CD14-positive monocyte (primary cell): Measurements from ENCODE around the gene KRT32. TPM values are rescaled to one million over a fixed set of nuclear protein-coding genes. Genes with fewer than 3 reads are reported as not detected.

Experiments
- DNase-seq, 3 donors: peaks; one replicate each; pipeline ENCODE4 v3.0.0-alpha.2; 2011 to 2022
- H2AFZ ChIP-seq: 2 replicates; pipeline ENCODE4 v1.6.0; 2012; ENCODE audit warnings: mild to moderate bottlenecking, low read depth, low read length, inconsistent platforms; ENCODE audit not compliant: insufficient read depth, poor library complexity, severe bottlenecking
- H3K27ac ChIP-seq, 2 donors: 1 replicate in 1 of 2; 2 replicates in 1 of 2; pipeline ENCODE4 v1.5.1; 2012 to 2013; ENCODE audit warnings: low read length in 2 of 2, control low read depth in 1 of 2, inconsistent platforms in 1 of 2, low read depth in 1 of 2, mild to moderate bottlenecking in 1 of 2
- H3K27me3 ChIP-seq, 2 donors: one replicate each; pipeline versions ENCODE4 v1.6.0 to v1.6.1; 2011 to 2013; ENCODE audit warnings: low read length in 2 of 2; ENCODE audit not compliant: control insufficient read depth in 2 of 2, insufficient read depth in 2 of 2
- H3K36me3 ChIP-seq, 2 donors: replicated peaks in 1 of 2; 1 replicate in 1 of 2; 2 replicates in 1 of 2; pipeline versions ENCODE4 v1.5.1 to v1.6.1; 2012 to 2013; ENCODE audit warnings: low read length in 2 of 2, control low read depth in 1 of 2, inconsistent platforms in 1 of 2, mild to moderate bottlenecking in 1 of 2; ENCODE audit not compliant: insufficient read depth in 2 of 2, control insufficient read depth in 1 of 2
- H3K4me1 ChIP-seq, 2 donors: 1 replicate in 1 of 2; 2 replicates in 1 of 2; pipeline versions ENCODE4 v1.5.1 to v1.6.1; 2012 to 2013; ENCODE audit warnings: low read length in 2 of 2, control low read depth in 1 of 2, inconsistent platforms in 1 of 2, mild to moderate bottlenecking in 1 of 2, moderate library complexity in 1 of 2; ENCODE audit not compliant: insufficient read depth in 2 of 2, control insufficient read depth in 1 of 2
- H3K4me2 ChIP-seq: replicated peaks from 2 replicates; pipeline ENCODE3; 2012; ENCODE audit warnings: low read length, moderate library complexity, mild to moderate bottlenecking; ENCODE audit not compliant: poor library complexity, severe bottlenecking; ENCODE audit errors: extremely low read depth
- H3K4me3 ChIP-seq, 3 experiments: fragments of 200-600 bp in 1 of 3; sonication (generic) in 1 of 3; replicated peaks in 1 of 3; 1 replicate in 2 of 3; 2 replicates in 1 of 3; pipeline ENCODE4 v1.5.1; 2011 to 2013; ENCODE audit warnings: low read length in 3 of 3, mild to moderate bottlenecking in 3 of 3, control low read depth in 2 of 3, low read depth in 2 of 3, inconsistent platforms in 1 of 3, moderate library complexity in 1 of 3
- H3K79me2 ChIP-seq: 2 replicates; pipeline ENCODE4 v1.6.0; 2012; ENCODE audit warnings: mild to moderate bottlenecking, control low read depth, inconsistent platforms, low read length, moderate library complexity; ENCODE audit not compliant: insufficient read depth
- H3K9ac ChIP-seq: 2 replicates; pipeline ENCODE4 v1.6.0; 2017; ENCODE audit warnings: low read length, mild to moderate bottlenecking; ENCODE audit not compliant: insufficient read depth, poor library complexity, severe bottlenecking
- H3K9me3 ChIP-seq, 2 donors: replicated peaks in 1 of 2; 1 replicate in 1 of 2; 2 replicates in 1 of 2; pipeline versions ENCODE4 v1.5.1 to v1.6.1; 2012 to 2013; ENCODE audit warnings: low read length in 2 of 2, control low read depth in 1 of 2; ENCODE audit not compliant: control insufficient read depth in 1 of 2, insufficient read depth in 1 of 2
- H4K20me1 ChIP-seq: 2 replicates; pipeline ENCODE4 v1.6.0; 2012; ENCODE audit warnings: mild to moderate bottlenecking, low read length, control low read depth, moderate library complexity; ENCODE audit not compliant: insufficient read depth
- H3K27ac Mint-ChIP-seq, 7 donors: one replicate each; pipeline ENCODE4 v1.8.0; 2020; ENCODE audit warnings: mild to moderate bottlenecking in 7 of 7, mixed read lengths in 7 of 7, moderate library complexity in 6 of 7, inconsistent platforms in 2 of 7
- H3K27me3 Mint-ChIP-seq, 3 donors: one replicate each; pipeline ENCODE4 v1.8.0; 2021 to 2022; ENCODE audit warnings: low read depth in 3 of 3, mild to moderate bottlenecking in 3 of 3, mixed read lengths in 3 of 3, moderate library complexity in 3 of 3, inconsistent platforms in 1 of 3
- H3K36me3 Mint-ChIP-seq, 2 donors: one replicate each; pipeline ENCODE4 v1.8.0; 2020; ENCODE audit warnings: mixed read lengths in 2 of 2, inconsistent platforms in 1 of 2, mild to moderate bottlenecking in 1 of 2
- H3K4me1 Mint-ChIP-seq: one replicate; pipeline ENCODE4 v1.8.0; 2020; ENCODE audit warnings: mild to moderate bottlenecking, mixed read lengths
- H3K4me3 Mint-ChIP-seq, 2 donors: one replicate each; pipeline ENCODE4 v1.8.0; 2020; ENCODE audit warnings: mild to moderate bottlenecking in 2 of 2, mixed read lengths in 2 of 2, moderate library complexity in 1 of 2
- H3K9me3 Mint-ChIP-seq, 7 donors: one replicate each; pipeline ENCODE4 v1.8.0; 2020 to 2022; ENCODE audit warnings: mixed read lengths in 7 of 7, mild to moderate bottlenecking in 6 of 7, moderate library complexity in 6 of 7, inconsistent platforms in 2 of 7
- WGBS: methylation state at CpG from one replicate; pipeline ENCODE4 v1.1.5; 2013; ENCODE audit warnings: missing lambda C conversion rate; ENCODE audit not compliant: insufficient coverage; 5-methylcytosine and 5-hydroxymethylcytosine counted together
- intact Hi-C, 2 donors: fragments of 100-400 bp; cut with micrococcal nuclease; formaldehyde crosslinking; loops; one replicate each; pipeline versions ENCODE4 v1.15.0 to v1.15.1; 2023
- polyA plus RNA-seq, 3 donors: library from polyadenylated mRNA; depleted of rRNA in 1 of 3; unstranded in 2 of 3; stranded (reverse) in 1 of 3; fragments of 300-500 nt in 2 of 3; fragments of >200 nt in 1 of 3; fragmentation: Illumina TruSeq in 2 of 3; gene quantifications; 1 replicate in 2 of 3; 2 replicates in 1 of 3; pipeline ENCODE4 v1.2.3, GENCODE V29; 2012 to 2021
- TF ChIP-seq, protein P1 (sequence below): fragments of 200-600 bp; IDR thresholded peaks from one replicate; pipeline ENCODE4 v1.8.0; 2022; ENCODE audit warnings: antibody characterized with exemption, mild to moderate bottlenecking

Gene KRT32
- polyA plus RNA-seq, 3 donors: not detected

DNA sequence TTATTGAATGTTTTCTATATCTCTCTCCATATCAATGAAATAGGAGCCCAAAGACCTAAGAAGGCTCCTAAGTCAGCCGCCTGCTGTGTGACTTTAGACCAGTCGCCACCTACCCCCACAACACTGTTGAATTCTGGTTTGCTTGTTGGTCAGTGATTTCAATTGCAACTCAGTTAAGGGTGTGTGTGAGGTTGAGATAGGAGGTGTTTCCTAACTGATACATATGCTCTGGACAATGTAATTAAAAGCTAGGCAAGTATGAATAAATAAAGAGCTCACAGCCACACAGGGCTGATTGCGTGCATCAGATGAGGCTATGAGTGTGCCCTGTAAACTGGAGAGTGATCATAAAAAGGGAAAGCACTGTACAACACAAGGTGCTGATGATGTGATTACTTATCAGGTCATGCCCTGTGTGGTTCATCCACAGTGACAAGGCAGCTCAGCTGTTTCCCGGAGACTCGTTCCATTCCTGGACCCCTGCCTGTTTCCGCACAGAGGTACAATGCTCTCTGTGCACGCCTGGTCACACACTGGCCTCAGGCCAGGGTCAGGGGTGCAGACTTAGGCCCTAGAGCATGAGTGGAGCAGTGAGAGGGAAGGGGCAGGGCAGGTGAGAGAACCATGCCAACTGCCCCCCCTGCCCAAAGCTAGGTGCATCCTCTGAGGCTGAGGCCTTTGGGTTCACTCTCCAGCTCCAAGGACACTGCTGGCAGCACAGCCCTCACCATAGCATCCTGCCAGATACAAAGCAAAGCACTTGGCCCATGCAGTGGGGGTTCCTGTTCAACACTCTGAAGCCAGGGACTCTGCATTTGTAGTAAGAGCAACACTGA is 17.0 kb upstream of the KRT32 start:
- intact Hi-C loops: no loop called here
- H3K4me1 ChIP-seq: peaks cover 12 to 17% of the 10 kb centered on the region in 2 donors
- H3K9me3 ChIP-seq: no peaks in the 10 kb centered on the region
- no peak overlapping the region for H2AFZ ChIP-seq
- no peak overlapping the region for H3K4me3 ChIP-seq
- H3K79me2 ChIP-seq: no peaks in the 10 kb centered on the region
- Mint-ChIP-seq H3K4me3 (no peak overlapping the region), H3K9me3 (no peaks in the 10 kb centered on the region), H3K27ac (no peak overlapping the region), H3K36me3 (no peaks in the 10 kb centered on the region), H3K27me3 (peaks cover 3 to 8% (median 6%) of the 10 kb centered on the region in 3 donors), H3K4me1 (peaks cover 15% of the 10 kb centered on the region)
- DNase-seq: no peak
- H3K27ac ChIP-seq: no peak overlapping the region
- H3K27me3 ChIP-seq: no peaks in the 10 kb centered on the region
- H3K9ac ChIP-seq: no peak overlapping the region
- WGBS: 90% methylated on average over 5 of the region's 7 CpGs
- no peak overlapping the region for H3K4me2 ChIP-seq
- H4K20me1 ChIP-seq: no peaks in the 10 kb centered on the region
- TF ChIP-seq, protein P1, sequence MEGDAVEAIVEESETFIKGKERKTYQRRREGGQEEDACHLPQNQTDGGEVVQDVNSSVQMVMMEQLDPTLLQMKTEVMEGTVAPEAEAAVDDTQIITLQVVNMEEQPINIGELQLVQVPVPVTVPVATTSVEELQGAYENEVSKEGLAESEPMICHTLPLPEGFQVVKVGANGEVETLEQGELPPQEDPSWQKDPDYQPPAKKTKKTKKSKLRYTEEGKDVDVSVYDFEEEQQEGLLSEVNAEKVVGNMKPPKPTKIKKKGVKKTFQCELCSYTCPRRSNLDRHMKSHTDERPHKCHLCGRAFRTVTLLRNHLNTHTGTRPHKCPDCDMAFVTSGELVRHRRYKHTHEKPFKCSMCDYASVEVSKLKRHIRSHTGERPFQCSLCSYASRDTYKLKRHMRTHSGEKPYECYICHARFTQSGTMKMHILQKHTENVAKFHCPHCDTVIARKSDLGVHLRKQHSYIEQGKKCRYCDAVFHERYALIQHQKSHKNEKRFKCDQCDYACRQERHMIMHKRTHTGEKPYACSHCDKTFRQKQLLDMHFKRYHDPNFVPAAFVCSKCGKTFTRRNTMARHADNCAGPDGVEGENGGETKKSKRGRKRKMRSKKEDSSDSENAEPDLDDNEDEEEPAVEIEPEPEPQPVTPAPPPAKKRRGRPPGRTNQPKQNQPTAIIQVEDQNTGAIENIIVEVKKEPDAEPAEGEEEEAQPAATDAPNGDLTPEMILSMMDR: no peak
- H3K36me3 ChIP-seq: no peaks in the 10 kb centered on the region

DNA sequence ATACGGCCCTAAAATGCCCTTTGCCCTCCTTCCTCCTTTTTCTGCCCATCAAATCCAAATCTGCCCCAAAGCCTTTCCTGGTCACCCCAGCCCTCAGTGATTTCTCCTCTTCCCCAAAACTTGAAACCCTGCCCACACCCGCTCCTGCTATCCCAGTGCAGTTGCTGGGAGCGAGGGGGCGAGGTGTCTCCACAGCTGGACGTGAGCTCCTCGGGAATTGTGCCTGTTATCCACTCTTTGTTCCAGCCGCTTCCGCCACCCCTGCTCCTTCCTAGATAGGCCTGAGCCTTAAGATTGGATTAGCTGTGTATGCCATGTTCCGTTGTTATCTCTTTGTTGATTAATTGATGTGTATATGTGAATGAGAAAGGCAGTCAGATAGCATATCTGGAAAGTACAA is 16.3 kb upstream of the KRT32 start:
- DNase-seq: no peak
- Mint-ChIP-seq H3K36me3 (no peaks in the 10 kb centered on the region), H3K27ac (no peak overlapping the region), H3K27me3 (peaks cover 5 to 8% (median 6%) of the 10 kb centered on the region in 3 donors), H3K9me3 (no peaks in the 10 kb centered on the region), H3K4me1 (peaks cover 12% of the 10 kb centered on the region), H3K4me3 (no peak overlapping the region)
- 89% methylated on average over 7 of the region's 9 CpGs for WGBS
- no peak overlapping the region for H3K27ac ChIP-seq
- H3K4me1 ChIP-seq: peaks cover 9 to 10% of the 10 kb centered on the region in 2 donors
- no peaks in the 10 kb centered on the region for H3K79me2 ChIP-seq
- no peak overlapping the region for H3K4me2 ChIP-seq
- H3K36me3 ChIP-seq: no peaks in the 10 kb centered on the region
- H3K4me3 ChIP-seq: no peak overlapping the region
- intact Hi-C loops: no loop called here
- TF ChIP-seq, protein P1: no peak
- no peak overlapping the region for H3K9ac ChIP-seq
- no peaks in the 10 kb centered on the region for H3K27me3 ChIP-seq
- no peaks in the 10 kb centered on the region for H4K20me1 ChIP-seq
- no peak overlapping the region for H2AFZ ChIP-seq
- H3K9me3 ChIP-seq: no peaks in the 10 kb centered on the region
